Gastrocnemius medialis (tissue), 4 donors: Measurements from ENCODE around the gene CASQ2. TPM values are rescaled to one million over a fixed set of nuclear protein-coding genes. Genes with fewer than 3 reads are reported as not detected.
A peak's percentile ranks its signal among the peaks of the same experiment; 100 is the strongest.

Experiments
- ATAC-seq, 2 donors: fragments of 150-250 bp; one replicate each; pipeline ENCODE4 v1.9.1; 2016
- DNase-seq, 2 donors: peaks; one replicate each; pipeline ENCODE4 v3.0.0-alpha.2; 2019
- H3K27ac ChIP-seq, 4 donors: fragments of 200-600 bp; sonication (generic); 1 replicate in 1 of 4; 2 replicates in 3 of 4; pipeline ENCODE4 v1.5.1; 2016 to 2018; ENCODE audit warnings: mild to moderate bottlenecking in 2 of 4, moderate library complexity in 1 of 4
- H3K27me3 ChIP-seq, 3 donors: fragments of 200-600 bp; sonication (generic) in 2 of 3; 1 replicate in 1 of 3; 2 replicates in 2 of 3; pipeline versions ENCODE4 v1.5.1 to v1.6.0; 2016 to 2019; ENCODE audit warnings: mild to moderate bottlenecking in 1 of 3, moderate library complexity in 1 of 3
- H3K36me3 ChIP-seq, 2 donors: fragments of 200-600 bp; sonication (generic) in 1 of 2; one replicate each; pipeline ENCODE4 v1.5.1; 2017 to 2018
- H3K4me1 ChIP-seq, 2 donors: fragments of 200-600 bp; sonication (generic) in 1 of 2; one replicate each; pipeline ENCODE4 v1.5.1; 2016 to 2017; ENCODE audit warnings: mild to moderate bottlenecking in 2 of 2
- H3K4me3 ChIP-seq, 4 donors: fragments of 200-600 bp; sonication (generic) in 3 of 4; 1 replicate in 1 of 4; 2 replicates in 3 of 4; pipeline ENCODE4 v1.5.1; 2016 to 2019; ENCODE audit warnings: mild to moderate bottlenecking in 2 of 4
- H3K9me3 ChIP-seq, 3 donors: fragments of 200-600 bp; sonication (generic) in 2 of 3; 1 replicate in 1 of 3; 2 replicates in 2 of 3; pipeline ENCODE4 v1.5.1; 2016 to 2019
- CTCF ChIP-seq, 5 experiments: fragments of 450-650 bp in 3 of 5; fragments of 200-600 bp in 2 of 5; sonication (generic) in 2 of 5; IDR thresholded peaks in 4 of 5; conservative IDR thresholded peaks in 1 of 5; 1 replicate in 4 of 5; 2 replicates in 1 of 5; pipeline ENCODE4 v1.5.1; 2016 to 2019; ENCODE audit warnings: antibody characterized with exemption in 5 of 5, mild to moderate bottlenecking in 3 of 5, moderate library complexity in 3 of 5
- POLR2A ChIP-seq, 2 donors: fragments of 450-650 bp; IDR thresholded peaks; one replicate each; pipeline ENCODE4 v1.6.1; 2017; ENCODE audit warnings: antibody characterized with exemption in 2 of 2, mild to moderate bottlenecking in 2 of 2, moderate library complexity in 2 of 2
- in situ Hi-C, 4 donors: fragments of 200-750 bp; cut with MboI; loops; one replicate each; pipeline versions ENCODE4 v1.15.0 to v1.8.0; 2017; ENCODE audit warnings: low sequenced_read_pairs in 4 of 4
- intact Hi-C: fragments of 100-400 bp; cut with DNase I; formaldehyde crosslinking; loops from one replicate; pipeline ENCODE4 v1.15.1; 2023; ENCODE audit warnings: low total_unique reads
- total RNA-seq, 4 donors: library from RNA; depleted of rRNA; stranded (reverse); fragments of >200 nt; gene quantifications; one replicate each; pipeline versions ENCODE4 v1.1.0 to v1.2.3, GENCODE V29; 2016

The CASQ2 gene
- total RNA-seq, 4 donors from 2014 or later, result 16.5 to 207 (median 83.2) TPM

- DNase-seq (no peak), ATAC-seq (no peak)
- no peaks in the 10 kb centered on the region for H3K36me3 ChIP-seq
- H3K27me3 ChIP-seq, result no peaks in the 10 kb centered on the region
- no peak overlapping the region for H3K27ac ChIP-seq
- H3K4me3 ChIP-seq, result no peak overlapping the region
- TF ChIP-seq POLR2A (IDR thresholded peaks at IDR 0.05), result no peak
- TF ChIP-seq CTCF (IDR thresholded peaks at IDR 0.05 in 4 of 5, conservative IDR thresholded peaks at IDR 0.05 in 1 of 5), result no peak
- H3K9me3 ChIP-seq, result no peaks in the 10 kb centered on the region
- in situ Hi-C loops, result loop anchor here (5.0 kb wide), 1 partner anchor 53 kb away; no protein-coding TSS in a partner anchor
- intact Hi-C loops, result no loop called here
- no peaks in the 10 kb centered on the region for H3K4me1 ChIP-seq
These were observed 49.2 kb downstream of the CASQ2 start for GRCh38 chr1:115719285-115719684.

DNA sequence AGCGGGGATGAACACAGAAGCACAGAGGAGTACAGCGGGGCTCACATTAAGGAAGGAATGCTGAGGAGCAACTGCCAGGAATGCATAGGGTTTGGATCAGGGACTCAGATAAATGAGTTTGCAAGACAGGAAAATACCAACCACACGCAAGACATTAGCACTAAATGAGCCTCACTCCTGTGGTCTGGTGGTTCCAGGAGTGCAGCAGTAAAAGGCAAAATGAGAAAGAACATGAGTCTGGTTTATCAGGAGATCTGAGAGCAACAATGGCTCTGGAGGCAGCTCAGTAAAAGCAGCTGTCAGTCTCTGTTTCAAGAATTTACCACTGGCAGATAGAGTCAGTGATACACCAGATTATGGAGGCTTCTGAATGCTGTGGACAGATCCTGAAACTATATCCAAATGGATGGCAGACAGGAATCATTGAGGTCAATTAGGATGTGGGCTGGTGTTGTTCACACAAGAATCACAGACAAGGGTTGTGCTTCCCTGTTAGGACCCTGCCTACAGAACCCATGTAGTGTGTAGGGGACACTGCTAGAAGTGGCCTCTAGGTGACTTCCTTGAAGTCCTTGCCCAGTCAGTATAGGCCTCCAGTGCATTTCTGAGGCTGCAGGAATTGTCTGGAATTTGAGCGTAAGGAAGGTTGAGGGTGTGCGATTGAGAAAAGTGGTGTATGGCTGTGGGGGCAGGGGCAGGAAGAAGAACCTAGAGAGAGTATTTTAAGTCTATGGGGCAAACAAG lies 50.3 kb downstream of the CASQ2 start:
- no peak for ATAC-seq
- H3K27me3 ChIP-seq, result no peaks in the 10 kb centered on the region
- no peaks in the 10 kb centered on the region for H3K4me1 ChIP-seq
- no peaks in the 10 kb centered on the region for H3K36me3 ChIP-seq
- H3K27ac ChIP-seq, result no peak overlapping the region
- H3K4me3 ChIP-seq, result no peak overlapping the region
- no peaks in the 10 kb centered on the region for H3K9me3 ChIP-seq
- TF ChIP-seq POLR2A (IDR thresholded peaks at IDR 0.05), result no peak
- TF ChIP-seq CTCF (IDR thresholded peaks at IDR 0.05 in 4 of 5, conservative IDR thresholded peaks at IDR 0.05 in 1 of 5), result no peak
- DNase-seq, result no peak
- intact Hi-C loops (no loop called here), in situ Hi-C loops (loop anchor here (5.0 kb wide), 1 partner anchor 54 kb away; no protein-coding TSS in a partner anchor)

GRCh38 chr1:115717541-115717940 lies 51.0 kb downstream of the CASQ2 start:
- peak; percentile 20 to 63 for DNase-seq
- no peaks in the 10 kb centered on the region for H3K27me3 ChIP-seq
- peak; percentile 59 to 78 for ATAC-seq
- in situ Hi-C loops, result loop anchor here (5.0 kb wide), 1 partner anchor 55 kb away; no protein-coding TSS in a partner anchor
- TF ChIP-seq CTCF (IDR thresholded peaks at IDR 0.05 in 4 of 5, conservative IDR thresholded peaks at IDR 0.05 in 1 of 5), result peak; percentile 53 to 78 (median 72)
- no peak for TF ChIP-seq POLR2A (IDR thresholded peaks at IDR 0.05)
- no peaks in the 10 kb centered on the region for H3K9me3 ChIP-seq
- H3K4me1 ChIP-seq, result no peaks in the 10 kb centered on the region
- intact Hi-C loops, result loop anchor here (1.0 kb wide), 1 partner anchor 55 kb away; no protein-coding TSS in a partner anchor
- no peak overlapping the region for H3K4me3 ChIP-seq
- no peaks in the 10 kb centered on the region for H3K36me3 ChIP-seq
- no peak overlapping the region for H3K27ac ChIP-seq

DNA sequence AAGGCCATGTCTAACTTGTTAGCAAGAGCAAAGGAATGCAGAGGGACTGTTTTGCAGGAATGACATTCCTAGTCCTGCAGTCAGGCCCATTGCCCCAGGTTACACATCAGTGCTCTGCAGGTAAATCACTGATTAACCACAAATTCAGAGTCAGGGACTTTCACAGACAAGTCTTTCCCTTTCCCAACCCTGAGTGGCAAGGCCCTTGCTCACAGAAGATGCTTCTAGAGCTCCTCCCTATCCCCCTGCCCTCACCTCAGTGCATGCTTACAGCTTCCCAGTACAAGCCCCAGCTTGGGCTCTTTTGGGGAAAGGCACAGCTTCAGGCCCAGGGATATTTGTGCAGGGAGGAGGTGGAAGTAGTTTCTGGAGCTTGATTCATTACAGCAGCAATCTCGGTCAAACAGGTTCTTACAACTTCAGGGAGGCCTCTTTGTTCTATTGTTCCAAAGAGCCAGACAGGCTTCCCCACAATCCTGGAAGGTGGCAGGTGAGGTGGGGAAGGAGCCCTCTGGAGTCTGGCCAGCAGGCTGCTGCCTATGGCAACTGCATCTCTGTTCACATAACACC lies 53.9 kb downstream of the CASQ2 start:
- intact Hi-C loops (no loop called here), in situ Hi-C loops (loop anchor here (5.0 kb wide), 1 partner anchor 58 kb away; no protein-coding TSS in a partner anchor)
- DNase-seq (no peak), ATAC-seq (no peak)
- no peaks in the 10 kb centered on the region for H3K27me3 ChIP-seq
- no peaks in the 10 kb centered on the region for H3K9me3 ChIP-seq
- H3K36me3 ChIP-seq, result no peaks in the 10 kb centered on the region
- H3K27ac ChIP-seq, result no peak overlapping the region
- TF ChIP-seq CTCF (IDR thresholded peaks at IDR 0.05 in 4 of 5, conservative IDR thresholded peaks at IDR 0.05 in 1 of 5), result no peak
- no peak for TF ChIP-seq POLR2A (IDR thresholded peaks at IDR 0.05)
- H3K4me3 ChIP-seq, result no peak overlapping the region
- H3K4me1 ChIP-seq, result no peaks in the 10 kb centered on the region
